H9 (cell line): ENCODE data around the gene KLHDC7B. TPM values are rescaled to one million over a fixed set of nuclear protein-coding genes. Genes with fewer than 3 reads are reported as not detected.

Experiments
- DNase-seq: peaks from one replicate; pipeline ENCODE4 v3.0.0-alpha.2; 2017
- H2AFZ ChIP-seq: one replicate; pipeline ENCODE4 v1.6.1; 2013; ENCODE audit warnings: mild to moderate bottlenecking, low read length, control low read depth, moderate library complexity
- H2AK5ac ChIP-seq: 2 replicates; pipeline ENCODE4 v1.6.1; 2013; ENCODE audit warnings: low read length, control low read depth, mixed read lengths; ENCODE audit not compliant: insufficient read length
- H2BK120ac ChIP-seq: one replicate; pipeline ENCODE4 v1.6.1; 2013; ENCODE audit warnings: low read depth, mild to moderate bottlenecking, low read length, control low read depth, inconsistent platforms; ENCODE audit not compliant: poor library complexity, severe bottlenecking
- H2BK12ac ChIP-seq: 2 replicates; pipeline ENCODE4 v1.6.1; 2013; ENCODE audit warnings: low read length, control low read depth, mixed read lengths, low read depth; ENCODE audit not compliant: insufficient read length
- H2BK15ac ChIP-seq: 2 replicates; pipeline ENCODE4 v1.6.1; 2013; ENCODE audit warnings: low read depth, low read length, control low read depth
- H2BK20ac ChIP-seq: one replicate; pipeline ENCODE4 v1.6.1; 2013; ENCODE audit warnings: low read depth, mild to moderate bottlenecking, low read length, control low read depth, inconsistent platforms; ENCODE audit not compliant: poor library complexity, severe bottlenecking
- H2BK5ac ChIP-seq: 2 replicates; pipeline ENCODE4 v1.6.1; 2013; ENCODE audit warnings: low read length, control low read depth, mixed read lengths; ENCODE audit not compliant: insufficient read length
- H3K14ac ChIP-seq: 2 replicates; pipeline ENCODE4 v1.6.1; 2013; ENCODE audit warnings: low read length, control low read depth; ENCODE audit not compliant: insufficient read depth
- H3K18ac ChIP-seq: 2 replicates; pipeline ENCODE4 v1.6.1; 2013; ENCODE audit warnings: low read depth, mild to moderate bottlenecking, mixed read lengths, low read length, control low read depth; ENCODE audit not compliant: insufficient read length
- H3K23ac ChIP-seq: 2 replicates; pipeline ENCODE4 v1.6.1; 2013; ENCODE audit warnings: low read length, control low read depth, mixed read lengths, low read depth; ENCODE audit not compliant: insufficient read length
- H3K23me2 ChIP-seq: 2 replicates; pipeline ENCODE4 v1.6.1; 2013; ENCODE audit warnings: low read depth, mild to moderate bottlenecking, mixed read lengths, low read length, control low read depth; ENCODE audit not compliant: insufficient read length, poor library complexity, severe bottlenecking
- H3K27ac ChIP-seq: 2 replicates; pipeline ENCODE4 v1.5.1; 2013; ENCODE audit warnings: low read length, control low read depth, mixed read lengths, low read depth; ENCODE audit not compliant: insufficient read length
- H3K27me3 ChIP-seq: 2 replicates; pipeline ENCODE4 v1.6.1; 2013; ENCODE audit warnings: low read length, control low read depth, inconsistent platforms; ENCODE audit not compliant: insufficient read depth
- H3K4ac ChIP-seq: 2 replicates; pipeline ENCODE4 v1.6.1; 2013; ENCODE audit warnings: low read depth, mild to moderate bottlenecking, control low read depth, inconsistent platforms, low read length, moderate library complexity
- H3K4me1 ChIP-seq: 2 replicates; pipeline ENCODE4 v1.6.1; 2013; ENCODE audit warnings: low read length, control low read depth, inconsistent platforms; ENCODE audit not compliant: insufficient read depth
- H3K4me2 ChIP-seq: 2 replicates; pipeline ENCODE4 v1.6.1; 2013; ENCODE audit warnings: low read length, control low read depth, mixed read lengths; ENCODE audit not compliant: insufficient read length, insufficient read depth
- H3K56ac ChIP-seq: 2 replicates; pipeline ENCODE4 v1.6.1; 2013; ENCODE audit warnings: low read depth, mild to moderate bottlenecking, mixed read lengths, low read length, control low read depth; ENCODE audit not compliant: insufficient read length
- H3K79me1 ChIP-seq: 2 replicates; pipeline ENCODE4 v1.6.1; 2013; ENCODE audit warnings: low read depth, mild to moderate bottlenecking, moderate library complexity, low read length, control low read depth, inconsistent platforms; ENCODE audit not compliant: insufficient read depth, poor library complexity, severe bottlenecking
- H3K79me2 ChIP-seq: 2 replicates; pipeline ENCODE4 v1.6.1; 2013; ENCODE audit warnings: low read length, control low read depth, inconsistent platforms; ENCODE audit not compliant: insufficient read depth
- H3K9ac ChIP-seq: 2 replicates; pipeline ENCODE4 v1.6.1; 2013; ENCODE audit warnings: low read length, control low read depth, mixed read lengths; ENCODE audit not compliant: insufficient read length; ENCODE audit errors: extremely low read depth
- H3K9me3 ChIP-seq: one replicate; pipeline ENCODE4 v1.6.1; 2013; ENCODE audit warnings: low read depth, low read length, inconsistent platforms; ENCODE audit not compliant: control insufficient read depth
- H3T11ph ChIP-seq: one replicate; pipeline ENCODE4 v1.6.1; 2013; ENCODE audit warnings: mild to moderate bottlenecking, low read length, control low read depth, inconsistent platforms
- H4K20me1 ChIP-seq: one replicate; pipeline ENCODE4 v1.6.1; 2013; ENCODE audit not compliant: control insufficient read depth, insufficient read length, insufficient read depth
- H4K5ac ChIP-seq: 2 replicates; pipeline ENCODE4 v1.6.1; 2013; ENCODE audit warnings: low read depth, mild to moderate bottlenecking, mixed read lengths, low read length, control low read depth; ENCODE audit not compliant: insufficient read length
- H4K8ac ChIP-seq: replicated peaks from 2 replicates; pipeline ENCODE4 v1.6.1; 2013; ENCODE audit warnings: low read length, control low read depth, mixed read lengths, low read depth; ENCODE audit not compliant: insufficient read length
- H4K91ac ChIP-seq: 2 replicates; pipeline ENCODE4 v1.6.1; 2013; ENCODE audit warnings: low read depth, mild to moderate bottlenecking, moderate library complexity, mixed read lengths, low read length, control low read depth; ENCODE audit not compliant: insufficient read length
- H3K27ac Mint-ChIP-seq, 3 experiments: 2 replicates in 2 of 3; 3 replicates in 1 of 3; pipeline ENCODE4 v1.8.0; 2020 to 2021; ENCODE audit warnings: mixed read lengths in 3 of 3, mild to moderate bottlenecking in 1 of 3, moderate library complexity in 1 of 3
- H3K27me3 Mint-ChIP-seq: 2 replicates; pipeline ENCODE4 v1.8.0; 2021; ENCODE audit warnings: low read depth, mild to moderate bottlenecking, moderate library complexity, mixed read lengths
- H3K36me3 Mint-ChIP-seq, 3 experiments: 2 replicates in 2 of 3; 3 replicates in 1 of 3; pipeline ENCODE4 v1.8.0; 2020 to 2021; ENCODE audit warnings: low read depth in 3 of 3, mixed read lengths in 3 of 3; ENCODE audit not compliant: insufficient read depth in 1 of 3
- H3K4me1 Mint-ChIP-seq, 2 experiments: 2 replicates each; pipeline ENCODE4 v1.8.0; 2020; ENCODE audit warnings: mixed read lengths in 2 of 2
- H3K4me3 Mint-ChIP-seq, 2 experiments: 2 replicates in 1 of 2; 3 replicates in 1 of 2; pipeline ENCODE4 v1.8.0; 2020 to 2021; ENCODE audit warnings: mild to moderate bottlenecking in 2 of 2, mixed read lengths in 2 of 2, moderate library complexity in 1 of 2
- H3K9me3 Mint-ChIP-seq, 2 experiments: 2 replicates in 1 of 2; 3 replicates in 1 of 2; pipeline ENCODE4 v1.8.0; 2020; ENCODE audit warnings: mild to moderate bottlenecking in 2 of 2, mixed read lengths in 2 of 2, moderate library complexity in 1 of 2
- whole genome bisulfite sequencing: extraction: QIAGEN DNeasy Blood & Tissue Kit; methylation state at CpG from one replicate; pipeline ENCODE4 v1.1.7; 2013; ENCODE audit warnings: missing lambda C conversion rate, low lambda C conversion rate, mixed read lengths; ENCODE audit not compliant: insufficient read length; ENCODE audit errors: extremely low coverage; 5-methylcytosine and 5-hydroxymethylcytosine counted together
- total RNA-seq: library from RNA; stranded (reverse); gene quantifications from 2 replicates; pipeline ENCODE4 v1.2.1, GENCODE V29; 2021
- TF ChIP-seq, protein P1 (sequence below): fragments of 200-600 bp; sonication (generic); conservative IDR thresholded peaks from 3 replicates; pipeline ENCODE4 v1.8.0; 2021; ENCODE audit warnings: antibody characterized with exemption, mild to moderate bottlenecking

KLHDC7B gene
- total RNA-seq, 1 experiment from 2014 or later: not detected

DNA sequence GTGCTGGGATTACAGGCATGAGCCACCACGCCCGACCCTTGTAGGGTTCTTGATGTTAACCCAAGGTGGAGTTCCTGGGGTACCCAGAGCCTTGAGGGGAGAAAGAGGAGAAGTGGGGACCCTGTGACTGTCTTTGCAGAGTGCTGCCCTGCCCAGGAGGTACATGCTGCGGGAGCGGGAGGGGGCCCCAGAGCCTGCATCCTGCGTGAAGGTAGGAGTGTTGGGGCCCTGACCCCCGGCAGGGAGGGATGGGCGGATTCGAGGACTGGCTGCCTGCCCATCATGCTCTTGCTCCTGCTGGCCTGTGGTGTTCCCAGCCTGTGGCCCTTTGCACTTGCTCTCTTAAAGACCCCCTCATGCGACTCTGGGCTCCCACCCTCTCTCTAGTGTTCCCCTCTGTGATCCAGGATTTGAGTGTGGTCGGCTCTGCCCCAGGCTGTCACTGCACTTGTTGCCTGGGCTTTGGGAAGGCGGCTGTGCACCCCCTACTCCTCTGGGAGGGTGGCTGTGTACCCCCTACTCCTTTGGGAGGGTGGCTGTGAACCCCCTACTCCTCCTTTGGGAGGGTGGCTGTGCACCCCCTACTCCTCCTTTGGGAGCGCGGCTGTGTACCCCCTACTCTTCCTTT, 24.8 kb upstream of the KLHDC7B start:
- H3K9ac ChIP-seq: no peak overlapping the region
- H3T11ph ChIP-seq: no peak overlapping the region
- Mint-ChIP-seq H3K27me3 (no peaks in the 10 kb centered on the region; the same call in 1 of the 2 replicates), H3K27ac (no peak overlapping the region; a peak in 1 of 7 replicates), H3K36me3 (peaks cover 7 to 64% (median 39%) of the 10 kb centered on the region in 3 experiments; a peak in 6 of 7 replicates), H3K4me3 (no peak overlapping the region), H3K4me1 (peaks cover 5 to 7% of the 10 kb centered on the region in 2 experiments), H3K9me3 (no peaks in the 10 kb centered on the region)
- no peak overlapping the region for H4K91ac ChIP-seq
- H3K4me2 ChIP-seq: no peak overlapping the region
- H3K79me2 ChIP-seq: no peaks in the 10 kb centered on the region
- no peak overlapping the region for H4K5ac ChIP-seq
- WGBS: no CpG with 5 or more reads among the region's 13 CpGs
- H3K14ac ChIP-seq: no peak overlapping the region; the same call in 1 of the 2 replicates
- peaks cover 3% of the 10 kb centered on the region for H4K20me1 ChIP-seq
- H3K9me3 ChIP-seq: no peaks in the 10 kb centered on the region
- H3K27me3 ChIP-seq: no peaks in the 10 kb centered on the region
- no peak overlapping the region for H3K27ac ChIP-seq
- H2BK15ac ChIP-seq: no peak overlapping the region
- no peak overlapping the region for H3K4ac ChIP-seq
- DNase-seq: no peak
- H3K4me1 ChIP-seq: peaks cover 3% of the 10 kb centered on the region; the same call in 1 of the 2 replicates
- no peak overlapping the region for H2BK20ac ChIP-seq
- H2AK5ac ChIP-seq: no peak overlapping the region
- H3K23ac ChIP-seq: no peak overlapping the region
- H3K56ac ChIP-seq: no peak overlapping the region
- H2AFZ ChIP-seq: no peak overlapping the region
- peaks cover 3% of the 10 kb centered on the region for H3K23me2 ChIP-seq
- H3K18ac ChIP-seq: no peak overlapping the region
- H3K79me1 ChIP-seq: no peaks in the 10 kb centered on the region
- H4K8ac ChIP-seq: no peak overlapping the region
- H2BK5ac ChIP-seq: no peak overlapping the region
- TF ChIP-seq, protein P1, sequence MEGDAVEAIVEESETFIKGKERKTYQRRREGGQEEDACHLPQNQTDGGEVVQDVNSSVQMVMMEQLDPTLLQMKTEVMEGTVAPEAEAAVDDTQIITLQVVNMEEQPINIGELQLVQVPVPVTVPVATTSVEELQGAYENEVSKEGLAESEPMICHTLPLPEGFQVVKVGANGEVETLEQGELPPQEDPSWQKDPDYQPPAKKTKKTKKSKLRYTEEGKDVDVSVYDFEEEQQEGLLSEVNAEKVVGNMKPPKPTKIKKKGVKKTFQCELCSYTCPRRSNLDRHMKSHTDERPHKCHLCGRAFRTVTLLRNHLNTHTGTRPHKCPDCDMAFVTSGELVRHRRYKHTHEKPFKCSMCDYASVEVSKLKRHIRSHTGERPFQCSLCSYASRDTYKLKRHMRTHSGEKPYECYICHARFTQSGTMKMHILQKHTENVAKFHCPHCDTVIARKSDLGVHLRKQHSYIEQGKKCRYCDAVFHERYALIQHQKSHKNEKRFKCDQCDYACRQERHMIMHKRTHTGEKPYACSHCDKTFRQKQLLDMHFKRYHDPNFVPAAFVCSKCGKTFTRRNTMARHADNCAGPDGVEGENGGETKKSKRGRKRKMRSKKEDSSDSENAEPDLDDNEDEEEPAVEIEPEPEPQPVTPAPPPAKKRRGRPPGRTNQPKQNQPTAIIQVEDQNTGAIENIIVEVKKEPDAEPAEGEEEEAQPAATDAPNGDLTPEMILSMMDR: no peak
- H2BK12ac ChIP-seq: no peak overlapping the region
- H2BK120ac ChIP-seq: no peak overlapping the region
